Right atrium auricular region (tissue), 2 donors: ENCODE measurements around the gene SLC36A3. TPM values are rescaled to one million over a fixed set of nuclear protein-coding genes. Genes with fewer than 3 reads are reported as not detected.
"Not testable (repeated sequence)": the region's sequence is repeated elsewhere in the genome, so short reads cannot be mapped to it uniquely, and the experiment has no call there.

Source experiments
- DNase-seq: peaks from one replicate; pipeline ENCODE4 v3.0.0-alpha.2; 2019; ENCODE audit warnings: low spot score
- H3K27ac ChIP-seq, 2 donors: fragments of 200-600 bp; sonication (generic); 1 replicate in 1 of 2; 2 replicates in 1 of 2; pipeline ENCODE4 v1.5.1; 2016 to 2019
- H3K27me3 ChIP-seq, 2 donors: fragments of 200-600 bp; sonication (generic); one replicate each; pipeline versions ENCODE4 v1.5.1 to v1.6.0; 2017 to 2019
- H3K36me3 ChIP-seq: fragments of 200-600 bp; sonication (generic); one replicate; pipeline ENCODE4 v1.5.1; 2016
- H3K4me1 ChIP-seq, 2 donors: fragments of 200-600 bp; sonication (generic); one replicate each; pipeline versions ENCODE4 v1.5.1 to v1.6.0; 2017 to 2019
- H3K4me3 ChIP-seq, 2 donors: fragments of 200-600 bp; sonication (generic); 1 replicate in 1 of 2; 2 replicates in 1 of 2; pipeline ENCODE4 v1.5.1; 2017 to 2019; ENCODE audit warnings: mild to moderate bottlenecking in 1 of 2, moderate library complexity in 1 of 2
- H3K9me3 ChIP-seq, 2 donors: fragments of 200-600 bp; sonication (generic); one replicate each; pipeline ENCODE4 v1.5.1; 2019
- CTCF ChIP-seq, 2 donors: fragments of 200-600 bp; sonication (generic); IDR thresholded peaks; one replicate each; pipeline ENCODE4 v1.5.1; 2019; ENCODE audit warnings: antibody characterized with exemption in 2 of 2
- total RNA-seq, 2 donors: library from RNA; depleted of rRNA; stranded (reverse); fragments of >200 nt; gene quantifications; one replicate each; pipeline ENCODE4 v1.1.0, GENCODE V29; 2016

Gene SLC36A3
- total RNA-seq, 2 donors from 2014 or later = not detected

GRCh38 chr5:151259931-151260330, 43.6 kb downstream of the SLC36A3 start:
- H3K36me3 ChIP-seq = peaks cover 5% of the 10 kb centered on the region
- no peak overlapping the region for H3K4me3 ChIP-seq
- H3K27ac ChIP-seq = no peak overlapping the region
- no peaks in the 10 kb centered on the region for H3K9me3 ChIP-seq
- peaks cover 0 to 22% of the 10 kb centered on the region in 2 donors for H3K4me1 ChIP-seq
- no peak for TF ChIP-seq CTCF (IDR thresholded peaks at IDR 0.05)
- DNase-seq = no peak
- H3K27me3 ChIP-seq = no peaks in the 10 kb centered on the region

GRCh38 chr5:151258816-151259215, 44.8 kb downstream of the SLC36A3 start:
- no peaks in the 10 kb centered on the region for H3K27me3 ChIP-seq
- DNase-seq = no peak
- H3K9me3 ChIP-seq = no peaks in the 10 kb centered on the region
- no peak for TF ChIP-seq CTCF (IDR thresholded peaks at IDR 0.05)
- H3K4me3 ChIP-seq = no peak overlapping the region
- H3K4me1 ChIP-seq = peaks cover 0 to 28% of the 10 kb centered on the region in 2 donors
- H3K36me3 ChIP-seq = peaks cover 5% of the 10 kb centered on the region
- H3K27ac ChIP-seq = no peak overlapping the region

- Histone ChIP-seq H3K27ac (no peak overlapping the region), H3K4me3 (no peak overlapping the region), H3K27me3 (no peaks in the 10 kb centered on the region), H3K36me3 (peaks cover 5% of the 10 kb centered on the region), H3K4me1 (peaks cover 0 to 34% of the 10 kb centered on the region in 2 donors), H3K9me3 (no peaks in the 10 kb centered on the region)
- no peak for TF ChIP-seq CTCF (IDR thresholded peaks at IDR 0.05)
- no peak for DNase-seq
Measured at GRCh38 chr5:151258201-151258611, 45.4 kb downstream of the SLC36A3 start.

- Histone ChIP-seq H3K4me3 (no peak overlapping the region), H3K4me1 (peaks cover 0 to 34% of the 10 kb centered on the region in 2 donors), H3K36me3 (peaks cover 5% of the 10 kb centered on the region), H3K9me3 (no peaks in the 10 kb centered on the region), H3K27me3 (no peaks in the 10 kb centered on the region), H3K27ac (no peak overlapping the region)
- TF ChIP-seq CTCF (IDR thresholded peaks at IDR 0.05) = no peak
- DNase-seq = no peak
Measured at GRCh38 chr5:151257731-151258181, 45.8 kb downstream of the SLC36A3 start.

- peaks cover 0 to 34% of the 10 kb centered on the region in 2 donors for H3K4me1 ChIP-seq
- TF ChIP-seq CTCF (IDR thresholded peaks at IDR 0.05) = no peak
- DNase-seq = no peak
- H3K9me3 ChIP-seq = no peaks in the 10 kb centered on the region
- H3K4me3 ChIP-seq = no peak overlapping the region
- no peaks in the 10 kb centered on the region for H3K27me3 ChIP-seq
- no peak overlapping the region for H3K27ac ChIP-seq
- H3K36me3 ChIP-seq = peaks cover 5% of the 10 kb centered on the region
Measured at GRCh38 chr5:151255621-151256286, 47.8 kb downstream of the SLC36A3 start.

GRCh38 chr5:151254990-151255389, 48.6 kb downstream of the SLC36A3 start:
- peaks cover 0 to 34% of the 10 kb centered on the region in 2 donors for H3K4me1 ChIP-seq
- DNase-seq, H3K9me3 ChIP-seq, H3K4me3 ChIP-seq, H3K36me3 ChIP-seq, H3K27ac ChIP-seq, H3K27me3 ChIP-seq: not testable (repeated sequence)
